HG03175 (cell line): Measurements from ENCODE around the gene B4GALNT4.
"Not testable (repeated sequence)": the region's sequence is repeated elsewhere in the genome, so short reads cannot be mapped to it uniquely, and the experiment has no call there.

Source experiments
- ATAC-seq: cut with Tn5 transposase; IDR thresholded peaks from one replicate; pipeline ENCODE4 v1.9.1; 2021; ENCODE audit warnings: mild to moderate bottlenecking, moderate library complexity; ENCODE audit not compliant: unreplicated experiment

B4GALNT4 gene

GRCh38 chr11:369336-370018, at the start of gene B4GALNT4:
B4GALNT4 (plus strand) TSS chr11:369499; CDS start chr11:369804, 305 bp downstream.
- ATAC-seq = no peak

GRCh38 chr11:319888-320273, 49.4 kb upstream of the B4GALNT4 start:
- not testable (repeated sequence) for ATAC-seq

GRCh38 chr11:324156-324555, 45.1 kb upstream of the B4GALNT4 start:
- ATAC-seq = no peak

GRCh38 chr11:324593-325517, 44.4 kb upstream of the B4GALNT4 start:
- not testable (repeated sequence) for ATAC-seq

- no peak for ATAC-seq
These were observed 43.3 kb upstream of the B4GALNT4 start for GRCh38 chr11:325796-326591.

GRCh38 chr11:326592-326841, 42.8 kb upstream of the B4GALNT4 start:
- ATAC-seq = peak; percentile 10

- peak; percentile 85 for ATAC-seq
These were observed 42.3 kb upstream of the B4GALNT4 start for GRCh38 chr11:326842-327580.

- no peak for ATAC-seq
These were observed 41.7 kb upstream of the B4GALNT4 start for GRCh38 chr11:327581-327923.

- ATAC-seq = no peak
These were observed 41.3 kb upstream of the B4GALNT4 start for GRCh38 chr11:328012-328411.

GRCh38 chr11:328516-329100, 40.7 kb upstream of the B4GALNT4 start:
- not testable (repeated sequence) for ATAC-seq

GRCh38 chr11:329886-330253, 39.4 kb upstream of the B4GALNT4 start:
- ATAC-seq = no peak

- no peak for ATAC-seq
These were observed 39.0 kb upstream of the B4GALNT4 start for GRCh38 chr11:330307-330693.

GRCh38 chr11:330694-331357, 38.5 kb upstream of the B4GALNT4 start:
- no peak for ATAC-seq

GRCh38 chr11:331358-332060, 37.8 kb upstream of the B4GALNT4 start:
- ATAC-seq = no peak

- ATAC-seq = no peak
These were observed 36.4 kb upstream of the B4GALNT4 start for GRCh38 chr11:332651-333480.

GRCh38 chr11:333616-334263, 35.6 kb upstream of the B4GALNT4 start:
- not testable (repeated sequence) for ATAC-seq

- no peak for ATAC-seq
These were observed 34.9 kb upstream of the B4GALNT4 start for GRCh38 chr11:334264-334994.
